ENCODE measurements around the gene LRRC45.

LRRC45 gene

GRCh38 chr17:82019690-82020571, 3.2 kb upstream of the LRRC45 start:
- DNase-seq (ENCODE audit: low read depth), result peak; percentile 58

DNA sequence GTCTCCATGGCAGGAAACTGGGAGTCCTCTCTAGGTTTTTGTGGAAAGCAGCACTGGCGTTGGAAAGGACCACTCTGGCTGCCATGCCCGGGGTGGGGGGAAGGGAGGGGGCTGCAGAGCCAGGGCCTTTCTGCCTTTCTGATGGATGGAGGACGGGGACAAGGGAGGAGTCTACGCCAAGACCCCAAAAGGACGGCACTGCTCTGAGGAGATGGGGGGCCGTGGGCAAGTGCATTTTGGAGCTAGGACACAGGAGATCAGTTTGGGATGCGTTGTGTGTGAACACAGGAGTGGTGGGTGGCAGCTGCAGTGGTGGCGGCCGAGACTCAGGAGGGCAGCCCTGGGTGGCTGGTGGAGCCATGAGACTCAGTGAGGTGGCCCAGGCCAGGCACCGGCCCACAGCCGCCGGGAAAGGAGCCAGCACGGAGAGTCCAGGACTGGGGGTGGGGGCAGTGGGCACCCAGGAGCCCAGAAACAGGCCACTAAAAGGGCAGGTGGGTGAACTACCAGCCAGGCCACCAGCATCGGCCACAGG, 2.5 kb upstream of the LRRC45 start:
- no peak for DNase-seq (ENCODE audit: low read depth)

DNA sequence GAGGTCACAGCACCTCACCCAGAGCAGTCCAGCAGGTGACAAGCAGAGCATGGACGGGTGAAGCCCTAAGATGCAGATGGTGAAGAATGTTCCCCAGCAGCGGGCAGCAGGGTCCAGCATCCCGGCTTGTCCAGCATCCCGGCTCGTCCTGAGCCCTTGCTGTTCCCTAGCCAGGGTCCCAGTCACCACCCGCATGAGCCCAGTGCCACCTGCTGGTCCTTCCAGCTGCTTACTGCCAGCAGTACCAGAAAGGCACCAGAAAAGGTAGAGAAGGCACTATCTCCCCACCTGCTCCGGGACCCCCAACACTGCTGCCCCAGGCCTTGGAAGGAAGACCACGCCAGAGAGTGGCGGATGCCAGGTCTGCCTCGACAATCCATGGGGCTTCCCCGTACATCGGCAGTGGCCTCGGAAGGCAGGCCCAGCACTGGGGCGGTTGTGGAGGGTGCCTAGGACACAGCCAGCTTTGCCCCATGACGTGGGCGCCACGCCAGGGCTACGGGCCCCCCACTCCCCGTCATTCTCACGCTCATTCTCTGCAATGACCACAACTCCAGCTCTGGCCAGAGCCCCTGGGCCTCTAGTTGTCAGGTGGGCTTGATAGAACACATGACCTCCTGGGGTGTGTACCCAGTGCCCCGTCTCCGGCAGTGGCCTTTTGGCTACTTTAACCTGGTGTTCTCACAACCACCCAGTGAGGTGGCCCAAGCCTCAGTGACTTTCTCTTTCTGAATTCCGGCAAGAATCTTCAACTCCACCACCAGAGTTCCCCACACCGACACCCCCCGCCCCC, 1.8 kb upstream of the LRRC45 start:
- no peak for DNase-seq (ENCODE audit: low read depth)

- no peak for DNase-seq (ENCODE audit: low read depth)
Measured at GRCh38 chr17:82021900-82022309, 1.2 kb upstream of the LRRC45 start.

GRCh38 chr17:82022310-82022980, 660 bp upstream of the LRRC45 start, which contains the start of gene CENPX:
Gene CENPX, minus strand, starts transcription at chr17:82022878. Its CDS starts 17 bp downstream, at chr17:82022861.
- no peak for DNase-seq (ENCODE audit: low read depth)

DNA sequence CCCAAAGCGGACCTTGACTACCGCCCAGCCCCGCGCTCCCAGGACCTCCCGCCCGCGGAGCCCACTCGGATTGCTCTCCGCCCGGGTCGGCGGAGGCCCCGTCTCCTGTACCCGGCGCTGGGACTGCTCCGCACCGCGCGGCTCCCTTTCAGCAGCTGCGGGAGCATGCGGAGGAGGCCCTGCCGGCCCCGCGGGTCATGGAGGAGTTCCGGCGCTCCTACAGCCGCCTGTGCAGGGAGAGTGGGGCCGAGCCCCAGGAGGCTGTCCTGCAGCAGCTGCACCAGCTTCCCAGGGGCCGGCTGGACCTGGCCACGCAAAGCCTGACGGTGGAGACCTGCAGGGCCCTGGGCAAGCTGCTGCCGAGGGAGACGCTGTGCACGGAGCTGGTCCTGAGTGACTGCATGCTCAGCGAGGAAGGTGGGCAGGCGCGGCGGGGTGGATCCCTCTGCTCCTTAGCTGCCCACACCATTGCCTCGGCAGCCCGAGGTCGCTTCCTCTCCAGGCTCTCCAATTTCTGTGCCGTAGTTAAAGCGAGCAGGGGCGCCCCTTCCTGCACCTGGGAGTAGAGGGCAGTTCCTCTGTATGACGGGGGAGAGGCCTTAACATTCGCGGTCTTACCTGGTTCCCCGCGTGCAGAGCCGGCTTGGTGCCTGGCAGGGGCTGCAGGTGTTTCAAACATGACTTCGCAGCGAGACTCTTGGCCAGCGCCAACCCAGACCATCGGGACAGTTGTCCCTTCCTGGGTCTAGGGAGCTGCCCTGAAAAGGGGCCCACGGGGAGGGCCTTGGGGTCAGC, 539 bp downstream of the LRRC45 start:
- no peak for DNase-seq (ENCODE audit: low read depth)

GRCh38 chr17:82024859-82025258, 1.8 kb downstream of the LRRC45 start:
- DNase-seq (ENCODE audit: low read depth), result no peak

- DNase-seq (ENCODE audit: low read depth), result no peak
Measured at GRCh38 chr17:82025401-82026107, 2.4 kb downstream of the LRRC45 start.

- DNase-seq (ENCODE audit: low read depth), result no peak
Measured at GRCh38 chr17:82028246-82028645, 5.1 kb downstream of the LRRC45 start.

GRCh38 chr17:82028966-82029365, 5.9 kb downstream of the LRRC45 start:
- DNase-seq (ENCODE audit: low read depth), result no peak

- no peak for DNase-seq (ENCODE audit: low read depth)
Measured at GRCh38 chr17:82029391-82029790, 6.3 kb downstream of the LRRC45 start.

- DNase-seq (ENCODE audit: low read depth), result no peak
Measured at GRCh38 chr17:82029990-82030469, 6.9 kb downstream of the LRRC45 start.

- DNase-seq (ENCODE audit: low read depth), result peak; percentile 68
Measured at GRCh38 chr17:82030470-82031302, 7.6 kb downstream of the LRRC45 start.

GRCh38 chr17:82031303-82031884, 8.3 kb downstream of the LRRC45 start, which contains the start of gene RAC3:
Gene RAC3, plus strand, starts transcription at chr17:82031678. Its CDS starts 84 bp downstream, at chr17:82031762.
- DNase-seq (ENCODE audit: low read depth), result no peak

DNA sequence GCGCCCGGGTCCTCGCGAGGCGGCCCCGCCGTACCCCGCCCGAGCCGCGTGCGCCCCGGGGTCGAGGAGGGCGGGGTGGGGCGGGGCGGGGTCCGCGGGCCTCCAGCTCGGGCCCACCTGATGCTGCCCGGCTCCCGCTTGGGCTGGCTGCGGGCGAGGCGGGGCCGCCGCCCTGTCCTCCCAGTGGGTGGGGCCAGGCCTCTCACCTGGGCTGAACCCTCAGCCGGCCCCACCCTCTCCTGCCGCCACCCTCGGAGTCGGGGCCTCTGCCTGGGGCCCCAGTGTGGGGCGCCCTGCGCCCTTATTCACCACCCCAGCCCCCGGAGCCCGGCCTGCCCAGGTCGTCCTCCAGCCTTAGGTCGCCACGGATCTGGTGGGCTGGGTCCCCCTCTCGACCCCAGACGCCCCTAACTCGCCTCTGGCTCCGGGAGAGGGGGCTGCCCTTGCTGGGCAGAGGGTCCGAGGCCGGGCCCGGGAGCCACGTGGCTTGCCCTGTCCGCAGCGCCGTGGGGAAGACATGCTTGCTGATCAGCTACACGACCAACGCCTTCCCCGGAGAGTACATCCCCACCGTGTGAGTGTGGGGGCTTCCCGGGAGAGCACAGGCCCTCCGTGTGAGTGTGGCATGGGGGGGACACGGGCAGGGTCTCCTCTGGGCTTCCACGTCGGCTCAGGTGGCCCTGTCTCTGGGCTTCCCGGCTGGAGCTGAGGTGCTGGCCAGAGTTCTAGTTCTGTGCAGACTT, 9.0 kb downstream of the LRRC45 start:
- DNase-seq (ENCODE audit: low read depth), result no peak

GRCh38 chr17:82033359-82034085, 10.4 kb downstream of the LRRC45 start:
- DNase-seq (ENCODE audit: low read depth), result no peak

DNA sequence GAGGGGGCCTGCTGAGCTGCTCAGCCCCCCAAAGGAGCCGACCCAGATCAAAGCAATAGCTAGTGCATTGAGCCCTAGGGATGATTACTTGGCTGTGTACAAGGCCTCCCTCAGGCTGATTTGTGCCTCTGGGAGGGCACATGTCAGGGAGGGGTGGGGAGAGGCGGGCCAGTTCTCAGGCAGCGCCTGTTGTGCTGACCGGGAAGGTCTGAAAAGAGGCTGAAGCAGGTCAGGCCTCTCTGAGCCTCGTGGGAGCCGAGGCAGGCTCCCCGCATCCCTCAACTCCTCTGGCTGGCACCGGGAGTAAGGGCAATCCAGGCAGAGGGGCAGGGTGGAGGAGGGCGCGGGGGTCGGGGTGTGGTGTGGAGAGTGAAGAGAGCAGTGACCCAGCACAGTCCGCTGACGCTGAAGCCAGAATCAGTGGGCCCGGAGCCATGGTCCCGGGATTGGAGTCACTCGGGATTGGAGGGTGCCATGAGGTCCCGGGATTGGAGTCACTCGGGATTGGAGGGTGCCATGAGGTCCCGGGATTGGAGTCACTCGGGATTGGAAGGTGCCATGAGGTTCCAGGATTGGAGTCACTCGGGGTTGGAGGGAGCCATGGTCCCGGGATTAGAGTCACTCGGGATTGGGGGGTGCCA, 11.4 kb downstream of the LRRC45 start:
- no peak for DNase-seq (ENCODE audit: low read depth)

Data from stimulated activated CD8-positive, alpha-beta memory T cell treated with anti-CD3 and anti-CD28 coated beads, Interleukin-4, amount 100 ng/mL, for 24 hours (primary cell).